Vagina (tissue), 2 donors: ENCODE data around the gene STX11. TPM values are rescaled to one million over a fixed set of nuclear protein-coding genes. Genes with fewer than 3 reads are reported as not detected.

Source experiments
- DNase-seq, 2 donors: peaks; one replicate each; pipeline ENCODE4 v3.0.0-alpha.2; 2017; ENCODE audit errors: extremely low spot score in 2 of 2
- H3K27ac ChIP-seq: fragments of 200-600 bp; sonication (generic); one replicate; pipeline ENCODE4 v1.5.1; 2019
- H3K27me3 ChIP-seq: fragments of 200-600 bp; sonication (generic); one replicate; pipeline ENCODE4 v1.5.1; 2019
- H3K36me3 ChIP-seq, 2 donors: fragments of 200-600 bp; sonication (generic); one replicate each; pipeline ENCODE4 v1.5.1; 2017 to 2019
- H3K4me1 ChIP-seq: fragments of 200-600 bp; sonication (generic); one replicate; pipeline ENCODE4 v1.5.1; 2019
- H3K4me3 ChIP-seq, 2 donors: fragments of 200-600 bp; sonication (generic); 1 replicate in 1 of 2; 2 replicates in 1 of 2; pipeline ENCODE4 v1.5.1; 2016 to 2019
- H3K9me3 ChIP-seq: fragments of 200-600 bp; sonication (generic); one replicate; pipeline ENCODE4 v1.5.1; 2019
- CTCF ChIP-seq, 3 experiments: fragments of 450-650 bp in 2 of 3; fragments of 200-600 bp in 1 of 3; sonication (generic) in 1 of 3; IDR thresholded peaks; one replicate each; pipeline ENCODE4 v1.5.1; 2017 to 2019; ENCODE audit warnings: antibody characterized with exemption in 3 of 3, mild to moderate bottlenecking in 2 of 3, moderate library complexity in 2 of 3
- POLR2A ChIP-seq, 2 donors: fragments of 450-650 bp; IDR thresholded peaks; one replicate each; pipeline ENCODE4 v1.6.1; 2017; ENCODE audit warnings: antibody characterized with exemption in 2 of 2, mild to moderate bottlenecking in 2 of 2, moderate library complexity in 2 of 2
- POLR2AphosphoS5 ChIP-seq, 2 donors: sonication (generic); formaldehyde crosslinking; IDR thresholded peaks; one replicate each; pipeline ENCODE4 v1.9.0; 2017; ENCODE audit warnings: antibody characterized with exemption in 2 of 2, mild to moderate bottlenecking in 2 of 2, low read depth in 1 of 2; ENCODE audit not compliant: insufficient read depth in 1 of 2
- intact Hi-C: fragments of 100-400 bp; cut with DNase I; formaldehyde crosslinking; loops from one replicate; pipeline ENCODE4 v1.15.1; 2023
- total RNA-seq: library from RNA; depleted of rRNA; stranded (reverse); fragments of >200 nt; gene quantifications from one replicate; pipeline ENCODE4 v1.2.3, GENCODE V29; 2016

Gene STX11
- total RNA-seq, 1 donor from 2014 or later = 5.4 TPM

GRCh38 chr6:144231721-144232120 is 81.4 kb downstream of the STX11 start:
- no peak for DNase-seq
- H3K27ac ChIP-seq = no peak overlapping the region
- H3K36me3 ChIP-seq = no peaks in the 10 kb centered on the region
- no peak overlapping the region for H3K4me3 ChIP-seq
- no peaks in the 10 kb centered on the region for H3K27me3 ChIP-seq
- H3K4me1 ChIP-seq = no peaks in the 10 kb centered on the region
- intact Hi-C loops = no loop called here
- no peaks in the 10 kb centered on the region for H3K9me3 ChIP-seq
- no peak for TF ChIP-seq CTCF (IDR thresholded peaks at IDR 0.05)
- no peak for TF ChIP-seq POLR2AphosphoS5 (IDR thresholded peaks at IDR 0.05; ENCODE audit: insufficient read depth in 1 of 2, low read depth in 1 of 2)
- no peak for TF ChIP-seq POLR2A (IDR thresholded peaks at IDR 0.05)

- intact Hi-C loops = no loop called here
- Histone ChIP-seq H3K4me1 (no peaks in the 10 kb centered on the region), H3K9me3 (no peaks in the 10 kb centered on the region), H3K27me3 (no peaks in the 10 kb centered on the region), H3K4me3 (no peak overlapping the region), H3K36me3 (no peaks in the 10 kb centered on the region), H3K27ac (no peak overlapping the region)
- TF ChIP-seq POLR2A (IDR thresholded peaks at IDR 0.05) (no peak), POLR2AphosphoS5 (IDR thresholded peaks at IDR 0.05; ENCODE audit: insufficient read depth in 1 of 2, low read depth in 1 of 2) (no peak), CTCF (IDR thresholded peaks at IDR 0.05) (no peak)
- DNase-seq = no peak
Observed at GRCh38 chr6:144232176-144232831, 82.0 kb downstream of the STX11 start.

GRCh38 chr6:144232832-144233230 is 82.5 kb downstream of the STX11 start:
- H3K27me3 ChIP-seq = no peaks in the 10 kb centered on the region

GRCh38 chr6:144234399-144234798 is 84.1 kb downstream of the STX11 start:
- Histone ChIP-seq H3K36me3 (no peaks in the 10 kb centered on the region), H3K4me3 (no peak overlapping the region), H3K9me3 (no peaks in the 10 kb centered on the region), H3K27ac (no peak overlapping the region), H3K27me3 (no peaks in the 10 kb centered on the region), H3K4me1 (no peaks in the 10 kb centered on the region)
- TF ChIP-seq POLR2AphosphoS5 (IDR thresholded peaks at IDR 0.05; ENCODE audit: insufficient read depth in 1 of 2, low read depth in 1 of 2) = no peak
- no peak for TF ChIP-seq POLR2A (IDR thresholded peaks at IDR 0.05)
- no peak for TF ChIP-seq CTCF (IDR thresholded peaks at IDR 0.05)
- intact Hi-C loops = no loop called here
- no peak for DNase-seq

More at GRCh38 chr6:144232832-144233230, 82.5 kb downstream of the STX11 start:
- Histone ChIP-seq H3K36me3 (no peaks in the 10 kb centered on the region), H3K4me1 (no peaks in the 10 kb centered on the region), H3K4me3 (no peak overlapping the region), H3K27ac (no peak overlapping the region), H3K9me3 (no peaks in the 10 kb centered on the region)
- TF ChIP-seq POLR2AphosphoS5 (IDR thresholded peaks at IDR 0.05; ENCODE audit: insufficient read depth in 1 of 2, low read depth in 1 of 2) = no peak
- TF ChIP-seq CTCF (IDR thresholded peaks at IDR 0.05) = no peak
- no peak for DNase-seq
- intact Hi-C loops = no loop called here

- Histone ChIP-seq H3K36me3 (no peaks in the 10 kb centered on the region), H3K27ac (no peak overlapping the region), H3K9me3 (no peaks in the 10 kb centered on the region), H3K4me1 (no peaks in the 10 kb centered on the region), H3K27me3 (no peaks in the 10 kb centered on the region), H3K4me3 (no peak overlapping the region)
- DNase-seq = no peak
- no peak for TF ChIP-seq POLR2AphosphoS5 (IDR thresholded peaks at IDR 0.05; ENCODE audit: insufficient read depth in 1 of 2, low read depth in 1 of 2)
- TF ChIP-seq CTCF (IDR thresholded peaks at IDR 0.05) = no peak
- no peak for TF ChIP-seq POLR2A (IDR thresholded peaks at IDR 0.05)
- intact Hi-C loops = no loop called here
Observed at GRCh38 chr6:144234935-144235334, 84.6 kb downstream of the STX11 start.
